Measurements from ENCODE around the gene GRB10. TPM values are rescaled to one million over a fixed set of nuclear protein-coding genes. Genes with fewer than 3 reads are reported as not detected.

Gene GRB10
- total and polyA plus RNA-seq, 2 experiments from 2014 or later = 35.0 to 154 TPM

DNA sequence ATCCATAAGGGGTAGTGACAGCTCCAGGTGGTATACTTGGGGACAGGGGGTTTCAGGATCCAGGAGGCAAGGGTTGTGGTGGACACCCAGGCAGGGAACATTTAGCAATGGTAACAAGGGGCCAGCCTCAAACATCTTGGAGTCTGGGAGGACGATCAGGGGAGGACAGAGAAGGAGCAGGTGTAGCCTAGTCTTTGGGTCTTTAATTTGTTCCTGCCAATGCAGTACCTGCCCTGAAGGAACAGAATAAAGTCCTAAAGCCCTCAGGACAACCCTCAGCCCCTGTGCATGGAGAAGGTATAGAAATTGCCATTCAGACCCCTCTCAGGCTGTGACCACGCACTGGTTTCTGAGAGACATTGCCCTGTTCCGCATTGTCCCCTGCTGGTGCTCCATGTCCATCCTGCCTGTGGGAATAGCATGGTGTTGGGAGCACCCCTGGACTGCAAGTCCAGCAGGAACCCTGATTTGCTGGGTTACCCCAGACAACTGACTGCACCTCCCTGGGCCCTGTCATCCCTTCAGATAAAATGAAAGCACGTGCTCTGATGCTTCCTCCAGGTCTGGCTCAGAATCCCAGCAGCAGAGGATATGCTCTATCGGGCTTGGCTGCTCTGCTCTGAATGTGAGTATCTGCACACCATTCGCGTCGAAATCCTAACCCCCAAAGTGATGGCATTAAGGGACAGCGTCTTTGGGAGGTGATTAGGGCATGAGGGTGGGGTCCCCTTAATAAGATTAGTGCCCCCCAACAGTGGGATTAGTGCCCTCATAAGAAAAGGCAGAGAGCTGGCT, 241.7 kb downstream of the GRB10 start:
- TF ChIP-seq REST (IDR thresholded peaks at IDR 0.05; ENCODE audit: unreplicated experiment) = no peak
- TF ChIP-seq, protein P1, sequence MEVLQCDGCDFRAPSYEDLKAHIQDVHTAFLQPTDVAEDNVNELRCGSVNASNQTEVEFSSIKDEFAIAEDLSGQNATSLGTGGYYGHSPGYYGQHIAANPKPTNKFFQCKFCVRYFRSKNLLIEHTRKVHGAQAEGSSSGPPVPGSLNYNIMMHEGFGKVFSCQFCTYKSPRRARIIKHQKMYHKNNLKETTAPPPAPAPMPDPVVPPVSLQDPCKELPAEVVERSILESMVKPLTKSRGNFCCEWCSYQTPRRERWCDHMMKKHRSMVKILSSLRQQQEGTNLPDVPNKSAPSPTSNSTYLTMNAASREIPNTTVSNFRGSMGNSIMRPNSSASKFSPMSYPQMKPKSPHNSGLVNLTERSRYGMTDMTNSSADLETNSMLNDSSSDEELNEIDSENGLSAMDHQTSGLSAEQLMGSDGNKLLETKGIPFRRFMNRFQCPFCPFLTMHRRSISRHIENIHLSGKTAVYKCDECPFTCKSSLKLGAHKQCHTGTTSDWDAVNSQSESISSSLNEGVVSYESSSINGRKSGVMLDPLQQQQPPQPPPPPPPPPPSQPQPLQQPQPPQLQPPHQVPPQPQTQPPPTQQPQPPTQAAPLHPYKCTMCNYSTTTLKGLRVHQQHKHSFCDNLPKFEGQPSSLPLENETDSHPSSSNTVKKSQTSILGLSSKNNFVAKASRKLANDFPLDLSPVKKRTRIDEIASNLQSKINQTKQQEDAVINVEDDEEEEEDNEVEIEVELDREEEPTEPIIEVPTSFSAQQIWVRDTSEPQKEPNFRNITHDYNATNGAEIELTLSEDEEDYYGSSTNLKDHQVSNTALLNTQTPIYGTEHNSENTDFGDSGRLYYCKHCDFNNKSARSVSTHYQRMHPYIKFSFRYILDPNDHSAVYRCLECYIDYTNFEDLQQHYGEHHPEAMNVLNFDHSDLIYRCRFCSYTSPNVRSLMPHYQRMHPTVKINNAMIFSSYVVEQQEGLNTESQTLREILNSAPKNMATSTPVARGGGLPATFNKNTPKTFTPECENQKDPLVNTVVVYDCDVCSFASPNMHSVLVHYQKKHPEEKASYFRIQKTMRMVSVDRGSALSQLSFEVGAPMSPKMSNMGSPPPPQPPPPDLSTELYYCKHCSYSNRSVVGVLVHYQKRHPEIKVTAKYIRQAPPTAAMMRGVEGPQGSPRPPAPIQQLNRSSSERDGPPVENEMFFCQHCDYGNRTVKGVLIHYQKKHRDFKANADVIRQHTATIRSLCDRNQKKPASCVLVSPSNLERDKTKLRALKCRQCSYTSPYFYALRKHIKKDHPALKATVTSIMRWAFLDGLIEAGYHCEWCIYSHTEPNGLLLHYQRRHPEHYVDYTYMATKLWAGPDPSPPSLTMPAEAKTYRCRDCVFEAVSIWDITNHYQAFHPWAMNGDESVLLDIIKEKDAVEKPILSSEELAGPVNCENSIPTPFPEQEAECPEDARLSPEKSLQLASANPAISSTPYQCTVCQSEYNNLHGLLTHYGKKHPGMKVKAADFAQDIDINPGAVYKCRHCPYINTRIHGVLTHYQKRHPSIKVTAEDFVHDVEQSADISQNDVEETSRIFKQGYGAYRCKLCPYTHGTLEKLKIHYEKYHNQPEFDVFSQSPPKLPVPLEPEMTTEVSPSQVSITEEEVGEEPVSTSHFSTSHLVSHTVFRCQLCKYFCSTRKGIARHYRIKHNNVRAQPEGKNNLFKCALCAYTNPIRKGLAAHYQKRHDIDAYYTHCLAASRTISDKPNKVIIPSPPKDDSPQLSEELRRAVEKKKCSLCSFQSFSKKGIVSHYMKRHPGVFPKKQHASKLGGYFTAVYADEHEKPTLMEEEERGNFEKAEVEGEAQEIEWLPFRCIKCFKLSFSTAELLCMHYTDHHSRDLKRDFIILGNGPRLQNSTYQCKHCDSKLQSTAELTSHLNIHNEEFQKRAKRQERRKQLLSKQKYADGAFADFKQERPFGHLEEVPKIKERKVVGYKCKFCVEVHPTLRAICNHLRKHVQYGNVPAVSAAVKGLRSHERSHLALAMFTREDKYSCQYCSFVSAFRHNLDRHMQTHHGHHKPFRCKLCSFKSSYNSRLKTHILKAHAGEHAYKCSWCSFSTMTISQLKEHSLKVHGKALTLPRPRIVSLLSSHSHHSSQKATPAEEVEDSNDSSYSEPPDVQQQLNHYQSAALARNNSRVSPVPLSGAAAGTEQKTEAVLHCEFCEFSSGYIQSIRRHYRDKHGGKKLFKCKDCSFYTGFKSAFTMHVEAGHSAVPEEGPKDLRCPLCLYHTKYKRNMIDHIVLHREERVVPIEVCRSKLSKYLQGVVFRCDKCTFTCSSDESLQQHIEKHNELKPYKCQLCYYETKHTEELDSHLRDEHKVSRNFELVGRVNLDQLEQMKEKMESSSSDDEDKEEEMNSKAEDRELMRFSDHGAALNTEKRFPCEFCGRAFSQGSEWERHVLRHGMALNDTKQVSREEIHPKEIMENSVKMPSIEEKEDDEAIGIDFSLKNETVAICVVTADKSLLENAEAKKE (CRISPR knock-in tag; IDR thresholded peaks at IDR 0.05) = no peak
- TF ChIP-seq ZNF114 (CRISPR knock-in tag; IDR thresholded peaks at IDR 0.05) = no peak
- no peak for TF ChIP-seq ZNF331 (CRISPR knock-in tag; IDR thresholded peaks at IDR 0.05; ENCODE audit: low read depth)
- TF ChIP-seq, protein P2, sequence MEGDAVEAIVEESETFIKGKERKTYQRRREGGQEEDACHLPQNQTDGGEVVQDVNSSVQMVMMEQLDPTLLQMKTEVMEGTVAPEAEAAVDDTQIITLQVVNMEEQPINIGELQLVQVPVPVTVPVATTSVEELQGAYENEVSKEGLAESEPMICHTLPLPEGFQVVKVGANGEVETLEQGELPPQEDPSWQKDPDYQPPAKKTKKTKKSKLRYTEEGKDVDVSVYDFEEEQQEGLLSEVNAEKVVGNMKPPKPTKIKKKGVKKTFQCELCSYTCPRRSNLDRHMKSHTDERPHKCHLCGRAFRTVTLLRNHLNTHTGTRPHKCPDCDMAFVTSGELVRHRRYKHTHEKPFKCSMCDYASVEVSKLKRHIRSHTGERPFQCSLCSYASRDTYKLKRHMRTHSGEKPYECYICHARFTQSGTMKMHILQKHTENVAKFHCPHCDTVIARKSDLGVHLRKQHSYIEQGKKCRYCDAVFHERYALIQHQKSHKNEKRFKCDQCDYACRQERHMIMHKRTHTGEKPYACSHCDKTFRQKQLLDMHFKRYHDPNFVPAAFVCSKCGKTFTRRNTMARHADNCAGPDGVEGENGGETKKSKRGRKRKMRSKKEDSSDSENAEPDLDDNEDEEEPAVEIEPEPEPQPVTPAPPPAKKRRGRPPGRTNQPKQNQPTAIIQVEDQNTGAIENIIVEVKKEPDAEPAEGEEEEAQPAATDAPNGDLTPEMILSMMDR (conservative IDR thresholded peaks at IDR 0.05; ENCODE audit: low read depth in 2 of 2) = no peak
- TF ChIP-seq POLR2AphosphoS5 (IDR thresholded peaks at IDR 0.05; ENCODE audit: low read depth) = no peak
- no peak for TF ChIP-seq JUNB (IDR thresholded peaks at IDR 0.05; ENCODE audit: unreplicated experiment)
- TF ChIP-seq CREB1 (CRISPR knock-in tag; IDR thresholded peaks at IDR 0.05; ENCODE audit: low read depth) = no peak
- no peak for TF ChIP-seq EZH2phosphoT487 (IDR thresholded peaks at IDR 0.05; ENCODE audit: unreplicated experiment)
- TF ChIP-seq EZH2 (IDR thresholded peaks at IDR 0.05; ENCODE audit: low read depth, unreplicated experiment) = no peak
- no peak for TF ChIP-seq NANOG (IDR thresholded peaks at IDR 0.05; ENCODE audit: borderline replicate concordance)
- TF ChIP-seq STAT1 (IDR thresholded peaks at IDR 0.05; ENCODE audit: unreplicated experiment) = no peak
- TF ChIP-seq, protein P3, sequence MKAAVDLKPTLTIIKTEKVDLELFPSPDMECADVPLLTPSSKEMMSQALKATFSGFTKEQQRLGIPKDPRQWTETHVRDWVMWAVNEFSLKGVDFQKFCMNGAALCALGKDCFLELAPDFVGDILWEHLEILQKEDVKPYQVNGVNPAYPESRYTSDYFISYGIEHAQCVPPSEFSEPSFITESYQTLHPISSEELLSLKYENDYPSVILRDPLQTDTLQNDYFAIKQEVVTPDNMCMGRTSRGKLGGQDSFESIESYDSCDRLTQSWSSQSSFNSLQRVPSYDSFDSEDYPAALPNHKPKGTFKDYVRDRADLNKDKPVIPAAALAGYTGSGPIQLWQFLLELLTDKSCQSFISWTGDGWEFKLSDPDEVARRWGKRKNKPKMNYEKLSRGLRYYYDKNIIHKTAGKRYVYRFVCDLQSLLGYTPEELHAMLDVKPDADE (IDR thresholded peaks at IDR 0.05) = no peak
- no peak overlapping the region for H2AFZ ChIP-seq
- H3K9me3 Mint-ChIP-seq = no peaks in the 10 kb centered on the region; the same call in 2 of the 3 replicates
- H3K9me2 ChIP-seq (ENCODE audit: insufficient read depth) = no peaks in the 10 kb centered on the region
- no peaks in the 10 kb centered on the region for H3F3A ChIP-seq (replicated peaks; ENCODE audit: low read depth)
- no peaks in the 10 kb centered on the region for H3K36me3 ChIP-seq (ENCODE audit: insufficient read depth)
- H3K36me3 Mint-ChIP-seq (ENCODE audit: low read depth) = no peaks in the 10 kb centered on the region
- no peak overlapping the region for H3K4me3 ChIP-seq
- no peaks in the 10 kb centered on the region for H3K79me2 ChIP-seq (replicated peaks; ENCODE audit: insufficient read depth)
- H3K27ac ChIP-seq (ENCODE audit: low read depth) = no peak overlapping the region
- H3K4me1 Mint-ChIP-seq = no peaks in the 10 kb centered on the region
- no peaks in the 10 kb centered on the region for H4K20me1 ChIP-seq (replicated peaks; ENCODE audit: insufficient read depth)
- DNase-seq (ENCODE audit: low spot score) (no peak), ATAC-seq (no peak)
- no peaks in the 10 kb centered on the region for H3K4me1 ChIP-seq (ENCODE audit: insufficient read depth)
- no peaks in the 10 kb centered on the region for H3K27me3 ChIP-seq (ENCODE audit: insufficient read depth)
- H3K4me2 ChIP-seq = no peak overlapping the region
- peaks cover 1% of the 10 kb centered on the region for H3K27me3 Mint-ChIP-seq (ENCODE audit: insufficient read depth, low read depth, poor library complexity)
- no peak overlapping the region for H3K27ac Mint-ChIP-seq
- H3K4me3 Mint-ChIP-seq = no peak overlapping the region

Data from GM23338 (cell line).